GM18507 (cell line): ENCODE data around the gene OR52I2.

Experiments used
- DNase-seq: peaks from one replicate; pipeline ENCODE4 v3.0.0; 2011; ENCODE audit warnings: low read depth; ENCODE audit not compliant: insufficient read length; ENCODE audit errors: extremely low spot score
- FAIRE-seq: peaks from 2 replicates; lab custom pipeline; 2011; peaks lifted over from hg19 to GRCh38; lab: Jason Lieb, UNC

OR52I2 gene

DNA sequence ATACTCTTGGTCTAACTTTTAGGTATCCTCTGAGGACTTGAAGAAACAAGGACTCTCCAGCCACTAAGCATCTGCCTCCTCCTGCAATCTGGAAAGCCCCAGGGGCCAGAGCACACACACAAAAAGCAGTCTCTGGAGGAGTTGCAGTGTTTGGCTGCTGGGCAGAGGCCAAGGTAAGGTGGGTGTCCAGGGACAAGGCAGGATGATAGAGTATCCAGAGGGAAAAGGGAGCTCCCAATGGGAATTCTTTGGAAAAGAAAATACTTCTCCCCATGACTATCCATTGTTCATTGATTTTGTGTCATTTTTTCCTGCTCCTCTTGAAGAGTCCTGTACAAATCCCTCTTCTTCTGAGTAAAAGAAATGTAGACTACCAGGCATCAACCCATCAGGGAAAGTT lies at the start of gene OR52I2:
TSS of gene OR52I2 (plus strand) at position 301 of the 400 bp plus-strand sequence.
- FAIRE-seq, result no peak
- no peak for DNase-seq

DNA sequence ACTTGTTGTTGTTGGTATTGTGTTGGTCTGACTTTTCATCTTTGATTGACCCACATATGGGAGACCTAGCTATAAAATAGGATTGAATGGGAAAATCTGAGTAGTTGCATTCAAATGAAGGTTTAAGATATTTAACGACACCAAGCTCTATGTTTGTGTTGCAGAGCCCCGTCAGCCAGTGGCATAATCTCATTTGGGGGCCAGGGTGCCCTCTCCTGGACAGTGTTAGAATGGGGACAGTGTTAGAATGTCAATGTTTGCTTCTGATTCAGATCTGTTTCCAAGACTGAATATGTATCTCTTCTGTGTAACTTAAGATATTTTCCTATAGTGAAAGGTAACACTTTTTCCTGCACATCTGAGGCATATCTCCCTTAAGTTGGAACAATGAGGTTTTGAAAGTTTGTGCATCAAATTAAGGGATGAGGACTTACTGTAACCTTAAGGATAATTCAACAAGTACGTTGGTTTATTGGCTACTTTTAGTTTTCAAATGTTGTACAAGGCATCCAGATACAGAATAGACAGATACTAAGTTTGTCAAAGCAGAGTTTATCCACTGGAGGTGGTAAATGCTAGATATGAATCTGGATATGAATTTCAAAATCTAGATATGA lies 41.8 kb upstream of the OR52I2 start:
- DNase-seq (peak; percentile 5), FAIRE-seq (peak; percentile 78)

DNA sequence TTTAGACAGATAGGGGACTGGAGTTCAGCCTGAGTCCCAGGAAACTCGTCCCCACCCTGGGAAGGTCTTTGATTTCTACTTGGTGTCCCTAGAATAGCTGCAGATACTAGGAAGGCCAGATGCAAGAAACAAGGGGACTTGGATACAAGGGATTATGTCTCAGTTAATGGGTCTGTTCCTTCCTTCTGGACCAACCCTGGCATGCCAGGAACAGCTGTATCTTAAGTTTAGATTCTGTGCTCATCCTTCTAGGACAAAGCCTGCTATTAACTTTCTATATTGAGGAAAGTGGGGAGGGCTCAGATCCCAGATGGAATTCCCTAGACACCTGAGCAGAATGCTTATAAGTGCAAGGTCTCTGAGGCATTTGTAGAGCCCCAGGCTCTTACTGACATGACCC lies 40.5 kb upstream of the OR52I2 start:
- FAIRE-seq (no peak), DNase-seq (no peak)

DNA sequence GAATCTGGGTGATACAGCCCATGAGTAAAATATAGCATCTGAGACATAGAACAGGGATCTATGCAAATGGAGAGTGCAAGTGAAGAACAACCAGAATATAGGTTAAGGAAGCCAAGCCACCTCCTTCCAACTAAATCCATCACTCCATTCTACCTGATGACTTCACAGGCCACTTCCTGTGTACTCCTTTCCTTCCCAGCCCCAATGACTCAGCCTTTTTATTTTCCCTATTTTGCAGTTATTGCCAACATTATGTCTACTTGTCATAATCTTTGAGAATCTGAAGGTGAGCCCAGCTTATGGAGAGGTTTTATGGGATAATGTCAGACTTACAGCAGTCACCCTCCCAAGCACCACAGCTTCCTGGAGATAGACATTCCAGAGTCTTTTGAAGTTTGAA lies 38.0 kb upstream of the OR52I2 start:
- DNase-seq (no peak), FAIRE-seq (no peak)

DNA sequence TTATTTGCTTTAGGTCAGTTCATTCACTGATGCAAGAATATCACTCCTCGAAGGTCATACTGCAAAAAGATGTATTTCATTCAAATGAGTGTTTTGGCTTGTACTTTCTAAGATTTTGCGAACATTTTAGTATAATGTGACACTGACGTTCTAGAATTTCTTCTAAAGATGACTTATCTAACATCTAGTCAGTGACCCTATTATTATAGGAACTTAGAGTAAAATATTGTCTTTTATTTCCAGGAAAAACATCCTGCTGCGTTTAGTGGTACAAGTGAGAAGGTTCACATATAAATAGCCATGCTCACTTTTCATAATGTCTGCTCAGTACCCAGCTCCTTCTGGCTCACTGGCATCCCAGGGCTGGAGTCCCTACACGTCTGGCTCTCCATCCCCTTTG lies 36.7 kb upstream of the OR52I2 start, which contains the start of gene OR52M1:
TSS of gene OR52M1 (plus strand) at position 301 of the 400 bp plus-strand sequence. CDS start at position 301, 0 bp downstream.
- FAIRE-seq, result no peak
- no peak for DNase-seq

DNA sequence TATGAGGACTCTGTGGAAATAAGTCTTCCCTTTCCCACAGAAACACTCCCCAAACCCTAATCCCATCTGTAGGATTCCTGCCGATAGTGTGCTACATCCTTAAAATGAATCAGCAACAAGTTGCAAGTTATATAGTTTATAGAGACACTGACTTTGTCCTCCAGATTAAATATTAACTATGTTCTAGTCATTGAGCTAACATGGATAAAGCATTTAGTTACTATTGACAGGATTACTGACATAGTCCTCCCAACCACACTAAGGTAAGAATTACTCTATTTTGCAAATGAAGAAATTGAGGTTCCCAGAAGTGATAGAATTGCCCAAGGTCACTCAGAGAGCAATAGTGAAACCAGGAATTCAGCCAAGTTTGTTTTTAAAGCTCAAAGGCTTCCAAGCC lies 34.7 kb upstream of the OR52I2 start:
- no peak for DNase-seq
- no peak for FAIRE-seq

DNA sequence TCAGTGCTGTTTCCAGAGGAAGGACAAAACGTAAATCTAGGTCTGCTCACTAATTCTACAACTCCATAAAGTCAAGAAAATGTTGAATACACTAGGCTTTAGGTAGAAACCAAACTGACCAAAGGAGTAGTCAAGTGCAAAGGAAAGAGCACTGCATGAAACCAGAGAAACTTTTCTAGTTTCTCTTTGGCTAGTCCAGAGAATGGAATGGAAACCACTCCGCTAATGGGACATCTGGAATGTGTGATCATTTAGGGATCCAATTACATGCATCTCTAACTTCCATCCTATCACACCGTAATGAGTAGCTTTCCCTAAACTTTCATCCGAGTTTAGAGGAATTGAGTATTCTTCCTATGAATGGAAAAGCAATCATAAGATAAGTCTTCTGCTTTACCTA lies 34.1 kb upstream of the OR52I2 start:
- DNase-seq, result no peak
- no peak for FAIRE-seq

DNA sequence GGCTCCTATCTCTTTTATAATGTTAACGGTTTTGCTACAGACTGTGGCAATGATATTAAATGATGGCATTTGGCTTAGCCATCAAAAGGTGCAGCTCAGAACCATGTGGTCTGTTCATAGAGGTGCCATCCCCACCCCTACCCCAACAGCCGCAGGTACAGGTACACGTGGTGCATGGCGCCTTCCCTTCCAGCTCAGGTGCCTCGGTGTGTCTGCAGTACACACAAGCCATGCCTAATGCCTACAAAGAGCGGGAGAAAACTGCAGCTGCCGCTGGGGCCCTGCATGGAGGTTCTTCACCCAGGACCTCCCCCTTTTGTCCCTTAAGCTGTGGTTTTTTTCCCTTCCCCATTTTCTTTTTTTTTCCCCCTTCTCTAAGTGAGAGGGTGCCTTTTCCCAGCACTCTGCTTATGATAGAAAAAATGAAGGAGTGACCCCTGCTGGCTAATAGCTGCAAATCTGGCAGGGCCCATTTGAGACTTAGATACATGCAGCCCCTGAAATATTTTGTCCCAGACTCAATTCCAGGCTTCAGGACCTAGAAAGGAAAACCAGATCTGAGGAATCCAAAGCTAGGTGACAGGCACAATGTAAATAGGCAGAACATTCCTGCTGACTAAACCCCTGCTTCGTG lies 30.1 kb upstream of the OR52I2 start:
- FAIRE-seq, result no peak
- DNase-seq, result no peak

DNA sequence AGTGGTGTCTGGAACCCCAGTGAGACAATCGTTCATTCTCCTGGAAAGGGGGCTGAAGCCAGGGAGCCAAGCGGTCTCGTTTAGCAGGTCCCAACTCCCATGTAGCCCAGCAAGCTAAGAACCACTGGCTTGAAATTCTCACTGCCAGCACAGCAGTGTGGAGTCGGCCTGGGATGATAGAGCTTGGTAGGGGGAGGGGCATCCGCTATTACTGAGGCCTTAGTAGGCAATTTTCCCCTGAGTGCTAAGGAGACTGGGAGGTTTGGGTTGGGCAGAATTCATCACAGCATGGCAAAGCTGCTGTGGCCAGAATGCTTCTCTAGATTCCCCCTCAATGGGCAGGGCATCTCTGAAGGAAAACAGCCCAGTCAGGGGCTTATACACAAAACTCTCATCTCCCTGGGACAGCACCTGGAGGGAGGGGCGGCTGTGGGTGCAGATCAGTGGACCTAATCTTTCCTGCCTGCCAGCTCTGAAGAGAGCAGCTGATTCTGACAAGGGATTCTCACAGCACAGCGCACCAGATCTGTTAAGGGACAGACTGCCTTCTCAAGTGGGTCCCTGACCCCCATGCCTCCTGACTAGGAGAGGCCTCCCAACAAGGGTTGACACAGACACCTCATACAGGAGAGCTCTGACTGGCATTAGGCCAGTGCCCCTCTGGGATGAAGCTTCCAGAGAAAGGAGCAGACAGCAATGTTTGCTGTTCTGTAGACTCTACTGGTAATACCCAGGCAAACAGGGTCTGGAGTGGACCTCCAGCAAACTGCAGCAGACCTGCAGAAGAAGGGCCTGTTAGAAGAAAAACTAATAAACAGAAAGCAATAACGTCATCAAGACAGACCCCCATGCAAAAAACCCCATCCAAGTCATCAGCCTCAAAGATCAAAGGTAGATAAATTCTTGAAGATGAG lies 21.8 kb upstream of the OR52I2 start:
- FAIRE-seq, result no peak
- DNase-seq, result no peak

DNA sequence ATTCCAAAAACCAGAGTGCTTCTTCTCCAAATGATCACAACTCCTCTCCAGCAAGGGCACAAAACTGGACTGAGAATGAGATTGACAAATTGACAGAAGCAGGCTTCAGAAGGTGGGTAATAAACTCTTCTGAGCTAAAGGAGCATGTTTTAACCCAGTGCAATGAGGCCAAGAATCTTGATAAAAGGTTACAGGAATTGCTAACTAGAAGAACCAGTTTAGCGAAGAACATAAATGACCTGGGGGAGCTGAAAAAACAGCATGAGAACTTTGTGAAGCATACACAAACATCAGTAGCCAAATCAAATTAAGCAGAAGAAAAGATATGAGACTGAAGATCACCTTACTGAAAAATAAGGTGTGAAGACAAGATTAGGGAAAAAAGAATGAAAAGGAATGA lies 21.1 kb upstream of the OR52I2 start:
- no peak for FAIRE-seq
- no peak for DNase-seq

DNA sequence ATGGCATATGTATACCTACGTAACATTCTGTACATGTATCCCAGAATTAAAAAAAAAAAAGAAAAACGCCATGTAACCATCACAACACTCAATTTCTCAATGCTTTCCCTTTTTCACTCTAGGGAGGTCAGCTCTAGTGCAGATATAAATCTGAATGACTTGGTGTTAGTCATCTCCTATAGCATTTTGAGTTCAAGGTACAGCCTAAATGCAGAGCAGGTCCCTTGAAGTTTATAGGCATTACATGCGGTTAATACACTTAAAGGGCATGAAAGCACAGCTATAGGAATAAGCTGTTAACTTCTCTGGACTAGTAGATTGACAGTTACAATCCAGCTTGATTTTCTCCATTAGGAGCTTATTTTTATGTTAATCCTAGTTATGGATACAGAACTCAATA lies 16.2 kb upstream of the OR52I2 start:
- no peak for FAIRE-seq

DNA sequence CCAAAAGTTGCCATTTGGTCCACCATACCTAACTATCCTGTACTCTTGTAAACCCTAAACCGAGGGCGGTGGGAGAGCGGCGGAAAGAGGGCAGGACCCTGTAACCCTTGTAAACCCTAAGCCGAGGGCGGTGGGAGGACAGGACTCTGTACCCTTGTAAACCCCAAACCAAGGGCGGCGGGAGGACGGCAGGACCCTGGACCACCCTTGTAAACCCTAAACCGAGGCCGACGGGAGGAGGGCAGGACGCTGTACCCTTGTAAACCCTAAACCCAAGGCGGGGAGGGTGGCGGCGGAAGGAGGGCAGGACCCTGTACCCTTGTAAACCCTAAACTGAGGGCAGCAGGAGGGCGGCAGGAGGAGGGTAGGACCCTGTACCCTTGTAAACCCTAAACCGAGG lies 12.5 kb upstream of the OR52I2 start:
- FAIRE-seq (no peak), DNase-seq (no peak)

More for the DNA sequence above, 16.2 kb upstream of the OR52I2 start:
- no peak for DNase-seq

DNA sequence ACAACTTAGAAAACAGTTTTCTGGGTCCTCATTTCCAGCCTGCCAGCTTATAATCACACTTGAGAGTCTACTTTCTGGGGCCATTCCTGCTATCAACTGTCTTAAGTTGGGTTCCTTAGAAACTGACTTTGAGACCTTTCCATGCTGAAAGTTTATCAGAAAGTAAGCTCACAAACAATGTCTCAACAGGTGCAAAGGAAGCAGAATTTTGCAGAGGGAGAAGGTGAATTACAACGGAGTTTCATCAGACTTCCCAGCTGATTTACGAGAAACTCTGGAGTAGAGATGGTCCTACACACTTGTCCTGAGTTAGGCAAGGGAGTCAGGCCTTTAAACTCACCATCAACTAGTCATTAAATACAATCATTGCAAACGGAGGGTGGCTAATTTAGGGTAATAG lies 4.7 kb upstream of the OR52I2 start:
- FAIRE-seq, result no peak
- no peak for DNase-seq

DNA sequence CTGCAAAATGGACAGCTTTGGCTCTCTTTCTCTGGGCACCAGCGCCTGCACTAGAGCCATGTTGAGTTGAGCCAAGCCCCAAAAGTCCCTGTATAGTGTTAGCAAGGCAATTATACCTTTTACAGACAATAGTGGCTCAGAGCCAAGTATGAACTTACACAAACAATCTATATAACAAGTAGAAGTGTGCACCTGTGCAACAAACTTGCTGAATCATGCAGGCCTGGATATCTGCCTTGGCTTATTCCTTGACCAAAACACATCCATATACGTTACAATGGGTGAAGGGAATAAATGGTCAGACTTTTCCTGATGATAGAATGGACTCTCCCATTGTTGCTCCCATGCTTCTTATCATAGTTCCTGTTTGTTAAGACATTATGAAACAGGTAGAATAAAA lies 3.8 kb upstream of the OR52I2 start:
- no peak for DNase-seq

DNA sequence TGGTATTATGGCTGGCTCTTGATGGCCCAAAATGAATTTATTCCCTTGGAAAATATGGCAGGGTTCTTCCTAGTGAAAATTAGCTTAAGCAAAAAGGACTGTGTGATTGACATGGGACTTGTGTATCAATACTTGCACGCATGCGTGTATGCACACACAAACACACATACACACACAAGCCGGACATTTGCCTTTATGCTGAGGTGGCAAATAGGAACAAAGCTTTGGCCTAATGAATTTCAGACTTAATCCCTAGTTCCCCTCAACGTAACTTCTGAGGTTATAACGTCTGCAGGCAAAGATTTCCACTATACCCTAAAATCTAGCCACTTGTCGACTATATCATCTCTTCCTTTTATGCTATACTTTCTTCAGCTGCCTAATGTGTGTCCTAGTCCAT lies 2.9 kb upstream of the OR52I2 start:
- no peak for FAIRE-seq

More for the DNA sequence above, 3.8 kb upstream of the OR52I2 start:
- no peak for FAIRE-seq

DNA sequence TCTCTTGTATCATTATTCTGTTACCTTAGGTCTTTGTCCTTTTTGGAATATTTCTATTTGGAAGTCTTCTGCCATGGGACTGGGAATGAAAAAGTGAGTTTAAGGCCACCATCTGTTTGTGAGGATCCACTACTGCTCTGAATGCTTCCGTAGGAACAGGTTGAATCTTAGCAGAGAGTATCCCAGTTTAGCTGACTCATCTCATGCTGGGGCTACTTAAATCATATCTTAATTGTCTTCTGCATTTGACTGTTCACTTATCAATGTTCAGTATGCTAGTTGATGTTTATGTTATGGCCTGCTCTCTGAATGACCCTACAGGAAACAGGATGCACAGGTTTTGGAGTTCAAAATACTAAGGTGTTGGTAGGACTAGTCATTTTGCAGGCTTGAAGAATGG lies 1.4 kb upstream of the OR52I2 start:
- no peak for FAIRE-seq

More for the DNA sequence above, 2.9 kb upstream of the OR52I2 start:
- no peak for DNase-seq

DNA sequence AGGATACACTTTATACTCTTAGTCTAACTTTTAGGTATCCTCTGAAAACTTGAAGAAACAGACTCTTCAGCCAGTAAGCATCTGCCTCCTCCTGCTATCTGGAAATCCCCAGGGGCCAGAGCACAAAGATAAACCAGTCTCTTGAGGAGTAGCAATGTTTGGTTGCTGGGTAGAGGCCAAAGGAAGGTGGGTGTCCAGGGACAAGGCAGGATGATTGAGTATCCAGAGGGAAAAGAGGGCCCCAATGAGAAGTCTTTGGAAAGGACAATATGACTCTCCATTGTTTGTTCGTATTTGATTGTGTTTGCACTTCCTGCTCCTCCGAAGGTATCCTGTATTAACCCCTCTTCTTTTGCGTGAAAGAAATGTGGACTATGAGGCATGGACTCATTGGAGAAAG lies 7.5 kb downstream of the OR52I2 start:
- FAIRE-seq (no peak), DNase-seq (no peak)

More for the DNA sequence above, 1.4 kb upstream of the OR52I2 start:
- no peak for DNase-seq

DNA sequence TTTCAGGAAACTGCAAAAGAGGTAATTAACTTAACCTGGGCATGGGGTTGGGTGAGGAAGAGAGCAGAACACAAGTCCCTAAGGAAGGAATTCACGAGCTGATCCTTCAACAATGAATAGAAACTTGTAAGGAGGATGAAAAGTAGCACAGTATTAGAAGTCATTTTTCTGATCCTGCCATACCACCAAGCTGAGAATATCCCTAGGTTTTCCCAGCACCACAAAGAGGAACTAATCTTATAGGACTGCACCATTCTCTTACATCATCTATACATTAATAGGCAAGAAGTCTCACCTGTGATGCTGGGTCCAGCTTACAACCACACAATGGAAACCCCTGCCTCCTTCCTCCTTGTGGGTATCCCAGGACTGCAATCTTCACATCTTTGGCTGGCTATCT lies 12.2 kb downstream of the OR52I2 start, which contains the start of gene OR52I1:
TSS of gene OR52I1 (plus strand) at position 301 of the 400 bp plus-strand sequence. CDS start at position 301, 0 bp downstream.
- DNase-seq, result no peak
- FAIRE-seq, result no peak

DNA sequence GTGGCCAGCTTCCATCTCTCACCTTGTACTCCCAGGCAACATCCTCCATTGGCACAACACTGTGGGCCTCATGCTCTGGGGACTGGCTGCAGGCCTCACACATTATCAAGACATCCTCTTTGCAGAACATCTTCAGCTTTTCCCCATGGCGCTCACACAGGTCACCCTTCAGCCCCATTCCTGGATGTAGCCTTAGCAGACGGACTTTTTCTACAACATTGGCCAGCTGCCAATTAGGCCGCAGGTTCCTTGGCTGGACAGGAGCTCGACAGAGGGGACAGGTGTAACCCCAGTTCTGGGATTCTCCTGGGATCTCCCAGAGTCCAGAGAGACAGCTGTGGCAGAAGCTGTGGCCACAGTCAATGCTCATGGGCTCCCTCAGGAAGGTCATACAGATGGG lies 23.5 kb downstream of the OR52I2 start:
- DNase-seq (no peak), FAIRE-seq (no peak)
